ENCODE measurements around the gene TMEM47. TPM values are rescaled to one million over a fixed set of nuclear protein-coding genes. Genes with fewer than 3 reads are reported as not detected.

The TMEM47 gene
- polyA plus RNA-seq (ENCODE audit: insufficient read length): 31.7 TPM
- long read RNA-seq, donor 1, full-length matches to known transcripts: 14 of 14 reads
- long read RNA-seq, donor 1, partial matches to known transcripts: 0 of 14 reads
- long read RNA-seq, donor 1, other reads (novel, unspliced or antisense): 0 of 14 reads
- long read RNA-seq, donor 2, full-length matches to known transcripts: 9 of 9 reads
- long read RNA-seq, donor 2, partial matches to known transcripts: 0 of 9 reads
- long read RNA-seq, donor 2, other reads (novel, unspliced or antisense): 0 of 9 reads
- long read RNA-seq, donor 3, full-length matches to known transcripts: 5 of 5 reads
- long read RNA-seq, donor 3, partial matches to known transcripts: 0 of 5 reads
- long read RNA-seq, donor 3, other reads (novel, unspliced or antisense): 0 of 5 reads
- long read RNA-seq, donor 4: 0 reads
- long read RNA-seq, donor 5, full-length matches to known transcripts: 15 of 15 reads
- long read RNA-seq, donor 5, partial matches to known transcripts: 0 of 15 reads
- long read RNA-seq, donor 5, other reads (novel, unspliced or antisense): 0 of 15 reads
- long read RNA-seq, donor 6, full-length matches to known transcripts: 6 of 6 reads
- long read RNA-seq, donor 6, partial matches to known transcripts: 0 of 6 reads
- long read RNA-seq, donor 6, other reads (novel, unspliced or antisense): 0 of 6 reads
- long read RNA-seq, donor 7, full-length matches to known transcripts: 14 of 14 reads
- long read RNA-seq, donor 7, partial matches to known transcripts: 0 of 14 reads
- long read RNA-seq, donor 7, other reads (novel, unspliced or antisense): 0 of 14 reads
- long read RNA-seq, donor 8, full-length matches to known transcripts: 2 of 2 reads
- long read RNA-seq, donor 8, partial matches to known transcripts: 0 of 2 reads
- long read RNA-seq, donor 8, other reads (novel, unspliced or antisense): 0 of 2 reads

DNA sequence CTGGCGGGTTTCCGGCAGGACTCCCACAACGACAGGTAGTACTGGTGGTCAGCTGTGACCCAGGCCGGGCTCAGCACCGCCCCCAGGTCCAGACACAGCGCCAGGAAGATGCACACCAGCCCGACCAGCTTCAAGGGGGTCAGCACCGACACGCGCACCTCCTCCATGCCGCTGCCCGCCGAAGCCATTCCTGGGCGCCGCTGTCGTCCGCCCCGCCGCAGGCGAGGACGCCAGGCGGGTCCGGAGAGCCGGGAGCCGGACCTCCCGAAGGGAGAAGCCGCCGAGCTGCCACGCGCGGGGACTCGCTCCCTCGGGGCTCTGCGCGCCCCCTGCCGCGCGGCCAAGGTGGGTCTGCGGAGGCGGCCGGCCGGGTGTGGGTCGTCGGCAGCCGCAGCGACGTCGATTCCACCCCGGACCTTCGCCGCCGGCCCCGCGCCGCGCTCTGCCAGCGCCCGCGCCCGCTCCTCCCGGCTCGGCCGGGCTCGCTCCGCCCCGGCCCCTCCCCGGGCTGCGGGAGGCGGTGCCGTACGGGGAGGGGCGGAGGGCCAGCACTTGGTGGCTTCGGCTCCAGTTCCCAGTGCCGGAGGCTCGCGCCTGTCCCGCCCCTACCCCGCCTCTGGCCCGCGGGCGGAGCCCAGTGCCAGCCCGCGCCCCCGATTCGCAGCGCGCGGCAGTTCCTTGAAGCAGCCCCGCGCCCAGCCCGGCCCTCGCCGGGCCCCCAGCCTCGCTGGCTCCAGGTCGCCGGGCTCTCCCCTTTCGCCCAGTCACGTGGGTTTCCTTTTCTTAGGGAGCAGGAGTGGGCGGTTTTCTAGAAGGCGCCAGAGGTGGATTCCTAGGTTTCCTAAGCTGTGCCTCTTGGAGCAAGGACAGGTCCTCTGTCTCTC lies at the start of gene TMEM47:
TMEM47 (minus strand) TSS at position 444 of the 884 bp plus-strand sequence; CDS start at position 188, 256 bp downstream.
- DNase-seq: peak; percentile 60

DNA sequence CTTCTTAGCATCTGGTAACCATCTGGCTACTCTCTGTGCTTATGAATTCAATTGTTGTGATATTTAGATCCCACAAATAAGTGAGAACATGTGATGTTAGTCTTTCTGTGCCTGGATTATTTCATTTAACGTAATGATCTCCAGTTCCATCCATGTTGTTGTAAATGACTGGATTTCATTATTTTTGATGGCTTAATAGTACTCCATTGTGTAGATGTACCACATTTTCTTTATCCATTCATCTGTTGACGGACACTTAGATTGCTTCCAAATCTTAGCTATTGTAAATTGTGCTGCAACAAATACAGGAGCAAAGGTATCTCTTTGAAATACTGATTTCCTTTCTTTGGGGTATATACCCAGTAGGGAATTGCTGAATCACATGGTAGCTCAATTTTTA lies 30.0 kb upstream of the TMEM47 start:
- DNase-seq: no peak

DNA sequence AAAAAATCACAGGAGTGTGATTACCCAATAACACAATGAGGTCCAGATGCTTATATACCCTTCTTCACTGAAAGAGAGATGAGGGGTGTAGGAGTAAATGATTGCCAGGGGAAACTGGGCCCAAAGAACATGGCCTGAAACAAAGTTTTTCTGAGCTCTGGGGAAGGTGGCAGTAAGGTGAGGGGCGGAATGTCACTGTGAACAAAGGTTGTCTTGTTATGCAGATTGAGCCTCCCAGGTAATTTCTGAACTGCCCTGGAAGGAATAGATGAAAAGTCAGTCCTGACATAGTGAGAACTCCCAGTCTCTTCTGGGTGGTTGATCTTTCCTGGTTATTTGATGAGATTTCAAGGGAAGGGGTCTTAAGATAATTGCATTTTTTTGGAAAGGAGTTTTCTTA lies 2.5 kb upstream of the TMEM47 start:
- no peak for DNase-seq

DNA sequence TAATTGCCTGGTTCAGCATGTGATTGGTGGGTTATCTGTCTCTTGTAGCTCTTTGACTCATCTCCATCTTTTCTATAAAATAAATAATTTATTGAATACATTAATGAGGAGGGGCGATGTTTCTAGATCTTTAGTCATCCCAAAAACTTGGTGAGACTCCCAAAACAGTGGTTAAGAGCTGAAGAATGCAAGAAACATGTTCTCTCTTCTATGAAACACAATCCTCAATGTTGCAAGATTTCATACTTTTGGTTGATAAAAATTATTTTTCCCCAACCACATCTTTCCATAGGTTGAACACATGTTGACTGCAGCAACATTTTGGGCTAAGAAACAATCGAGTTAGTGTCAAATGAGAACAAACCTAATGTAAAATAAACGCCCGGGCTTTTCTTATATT lies 1.2 kb upstream of the TMEM47 start:
- no peak for DNase-seq

DNA sequence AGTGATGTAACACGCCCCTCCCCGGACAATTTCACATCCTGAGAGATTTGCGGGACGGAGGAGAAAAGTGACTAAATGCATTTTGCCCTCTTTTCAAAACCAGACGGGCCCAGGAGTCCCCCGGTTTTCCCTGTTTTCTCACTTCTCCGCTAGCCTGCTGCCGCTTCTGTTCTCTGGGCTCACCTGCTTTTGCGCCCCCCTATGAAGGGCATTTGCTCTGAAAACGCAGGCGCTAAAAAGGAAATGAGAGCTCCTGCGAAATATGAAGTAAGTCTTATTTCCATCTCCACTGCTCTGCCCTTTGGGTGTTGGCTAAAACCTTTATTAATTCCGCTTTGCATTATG lies 613 bp upstream of the TMEM47 start:
- no peak for DNase-seq

DNA sequence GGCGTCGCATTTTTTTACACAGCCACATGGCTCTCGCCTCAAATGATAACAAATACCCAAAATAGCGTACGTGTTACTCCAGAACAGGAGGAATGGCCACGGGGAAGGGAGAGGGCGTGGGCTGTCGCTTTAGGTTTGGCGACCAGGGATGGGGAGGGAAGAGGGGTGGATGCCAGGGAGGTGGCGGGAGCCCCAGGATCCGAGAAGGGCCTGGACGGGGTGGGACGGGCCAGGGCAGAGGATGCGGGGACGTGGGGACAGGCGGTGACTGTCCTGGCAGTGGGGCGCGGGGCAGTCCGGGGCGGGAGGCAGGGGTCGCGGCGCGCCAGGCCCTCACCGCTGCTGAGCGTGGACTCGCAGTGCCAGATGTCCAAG lies 631 bp downstream of the TMEM47 start:
- DNase-seq: no peak

DNA sequence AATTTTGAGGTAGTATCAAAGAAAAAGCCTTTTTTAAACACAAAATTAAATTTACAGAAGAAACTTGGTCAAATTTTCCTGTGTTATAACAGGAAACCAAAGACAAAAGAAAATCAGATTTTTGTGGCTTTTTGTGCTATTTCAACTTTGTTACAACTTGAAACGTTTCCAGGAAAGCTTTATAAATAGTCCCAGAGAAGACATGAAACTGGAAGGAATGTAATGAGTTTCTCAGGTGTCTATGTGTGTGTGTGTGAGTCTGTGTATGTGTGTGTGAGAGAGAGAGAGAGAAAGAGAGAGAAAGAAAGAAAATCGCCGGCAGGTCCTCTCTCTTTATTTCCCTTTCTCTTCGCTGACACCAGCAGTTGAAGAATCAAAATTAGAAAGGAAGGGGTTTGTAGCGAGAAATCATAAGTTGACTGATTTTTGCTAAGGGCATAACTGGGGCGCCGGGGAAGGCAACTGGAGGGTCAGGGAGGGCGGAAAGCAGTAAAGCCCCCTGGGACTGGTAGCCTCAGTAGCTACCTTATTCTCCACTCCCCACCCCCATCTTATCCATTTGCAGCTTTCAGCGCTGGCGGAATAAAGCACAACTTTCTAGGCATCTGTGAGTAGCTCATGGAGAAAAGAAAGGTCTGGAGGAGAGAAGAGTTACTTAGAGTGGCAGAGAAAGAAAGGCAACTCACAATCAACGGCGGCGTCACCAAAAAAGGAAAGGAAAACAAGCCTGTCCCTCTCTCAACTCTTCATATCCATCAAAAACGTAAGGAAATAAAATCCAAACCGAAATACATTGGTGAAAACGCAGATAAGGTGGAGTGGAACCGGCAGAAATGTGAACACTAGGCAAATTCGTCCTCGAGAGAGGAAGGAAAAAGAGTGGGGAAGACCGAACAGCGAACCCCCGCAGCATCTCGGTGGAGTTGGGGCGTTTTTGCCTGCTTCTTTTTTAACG lies 1.3 kb downstream of the TMEM47 start:
- DNase-seq: no peak

DNA sequence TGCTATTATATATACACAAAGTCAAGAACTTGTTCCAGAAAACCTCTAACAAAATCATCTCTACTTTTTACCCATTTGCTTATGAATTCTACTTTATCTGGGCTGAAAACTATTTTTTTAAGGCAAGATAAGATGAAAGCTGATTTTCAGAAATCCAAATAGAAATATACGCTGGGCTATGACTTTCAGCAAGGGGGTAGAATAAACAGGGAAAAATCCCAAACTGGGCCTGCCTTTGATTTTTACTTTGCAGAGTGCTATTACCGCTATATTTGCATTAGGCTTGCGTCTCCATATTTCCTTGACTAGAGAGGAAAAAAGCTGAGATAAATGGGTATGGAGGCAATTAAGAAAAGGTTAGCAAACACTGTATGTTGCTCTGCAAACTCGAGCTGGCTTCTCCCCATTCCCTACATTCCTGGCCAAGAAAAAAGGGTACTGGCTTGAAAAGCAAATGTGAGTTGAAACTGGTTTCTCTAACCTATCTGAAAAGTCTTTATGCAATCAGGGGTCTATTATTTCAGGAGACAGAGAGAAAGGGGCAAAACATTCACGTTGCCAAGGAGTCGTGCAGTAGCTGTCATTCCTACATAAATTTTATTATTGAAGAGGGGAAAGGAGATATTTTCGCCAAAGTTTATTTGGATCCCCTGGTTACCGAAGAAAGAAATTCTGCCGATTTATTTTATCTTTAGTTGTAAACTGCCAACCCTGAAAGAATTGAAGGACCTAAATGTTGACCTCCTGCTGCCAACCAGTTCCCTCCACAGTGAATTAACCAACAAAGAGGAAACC lies 2.2 kb downstream of the TMEM47 start:
- DNase-seq: no peak

DNA sequence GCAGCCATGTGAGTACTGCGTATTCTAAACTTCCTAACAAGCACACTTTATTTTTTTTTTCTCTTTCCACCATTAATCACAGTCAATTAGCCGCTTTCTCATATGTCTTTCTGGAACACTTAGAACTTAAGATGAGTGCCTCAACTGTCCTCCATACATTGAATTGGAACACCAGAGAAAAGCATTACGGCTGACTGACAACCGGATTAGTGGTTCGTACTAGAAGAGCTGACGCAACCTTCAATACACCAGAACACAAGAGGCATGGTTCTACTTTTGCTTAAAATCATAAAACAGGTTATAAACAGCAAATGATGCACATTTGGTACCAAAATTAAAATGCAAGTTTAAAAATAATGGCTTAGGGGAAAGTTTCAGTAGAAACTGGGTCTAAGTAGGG lies 3.3 kb downstream of the TMEM47 start:
- DNase-seq: no peak

DNA sequence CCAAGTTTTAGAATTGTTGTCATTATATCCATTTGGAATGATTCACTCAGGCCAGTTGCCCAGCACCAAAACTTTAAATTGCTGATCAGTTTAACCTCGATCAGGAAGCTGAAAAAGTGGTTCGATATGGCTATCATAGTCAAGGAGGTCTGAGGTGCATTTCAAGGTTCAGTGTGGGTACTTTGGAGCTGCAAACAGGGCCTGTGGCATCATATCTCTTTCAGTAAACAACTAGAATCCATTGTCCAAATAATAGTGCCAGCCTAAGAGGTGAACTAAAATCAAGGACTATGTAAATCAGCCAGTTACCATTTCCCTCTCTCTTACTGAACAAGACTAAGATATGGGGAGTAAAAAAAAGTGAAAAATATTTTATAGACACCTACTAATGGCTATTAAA lies 14.2 kb downstream of the TMEM47 start:
- DNase-seq: no peak

DNA sequence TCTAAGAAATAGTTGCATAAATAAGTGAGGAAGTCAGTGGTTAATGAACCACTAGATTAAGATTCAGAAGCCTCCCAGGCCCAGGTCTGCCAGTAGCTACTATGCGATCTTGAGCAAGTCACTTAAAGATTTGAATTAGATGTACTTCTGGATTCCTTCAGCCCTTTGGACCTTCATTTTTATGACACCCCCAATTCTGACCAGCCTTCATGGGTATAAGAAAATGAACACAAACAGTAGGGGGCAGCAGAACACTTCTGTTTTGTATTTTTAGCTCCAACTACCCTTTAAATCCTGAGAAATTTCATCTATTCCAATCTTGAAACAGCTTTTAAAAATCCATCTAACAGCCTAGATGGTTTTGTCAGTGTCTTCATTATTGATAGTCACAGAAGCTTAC lies 19.0 kb downstream of the TMEM47 start:
- DNase-seq: no peak

DNA sequence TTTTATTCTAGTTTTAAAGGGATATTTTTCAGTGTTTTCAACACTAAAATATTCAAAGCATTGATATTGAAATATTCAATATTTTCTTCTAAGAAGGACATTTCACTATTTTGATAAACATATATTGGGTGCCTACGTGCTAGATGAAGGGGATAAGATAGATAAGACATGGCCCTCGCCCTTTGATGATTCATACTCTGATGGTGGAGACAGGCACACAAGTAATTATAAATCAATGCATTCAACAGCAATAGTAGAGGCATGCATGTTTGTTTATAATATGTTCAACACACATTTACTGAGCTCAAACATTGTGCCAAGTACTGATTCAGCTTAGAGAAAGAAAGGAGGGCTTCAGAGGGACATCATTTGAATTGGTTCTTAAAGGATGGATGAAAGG lies 22.7 kb downstream of the TMEM47 start:
- DNase-seq: no peak

DNA sequence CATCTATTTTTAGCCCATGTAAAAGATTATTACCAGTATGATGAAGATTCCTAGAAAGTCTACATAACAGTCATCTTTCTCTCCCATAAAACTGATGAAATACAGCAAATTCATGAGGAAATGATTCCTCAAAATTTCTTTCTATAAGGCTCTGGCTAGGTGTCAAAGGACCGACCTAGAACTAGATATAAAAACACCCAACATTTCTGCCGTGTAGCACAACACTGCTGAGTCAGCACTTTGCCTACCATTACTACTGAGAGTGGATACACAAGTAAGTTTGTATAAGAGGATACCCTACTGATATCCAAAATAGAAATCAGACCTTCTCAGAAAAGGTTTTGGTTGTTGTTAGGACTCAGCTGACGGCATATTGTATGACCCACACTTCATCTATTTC lies 24.7 kb downstream of the TMEM47 start:
- DNase-seq: no peak

DNA sequence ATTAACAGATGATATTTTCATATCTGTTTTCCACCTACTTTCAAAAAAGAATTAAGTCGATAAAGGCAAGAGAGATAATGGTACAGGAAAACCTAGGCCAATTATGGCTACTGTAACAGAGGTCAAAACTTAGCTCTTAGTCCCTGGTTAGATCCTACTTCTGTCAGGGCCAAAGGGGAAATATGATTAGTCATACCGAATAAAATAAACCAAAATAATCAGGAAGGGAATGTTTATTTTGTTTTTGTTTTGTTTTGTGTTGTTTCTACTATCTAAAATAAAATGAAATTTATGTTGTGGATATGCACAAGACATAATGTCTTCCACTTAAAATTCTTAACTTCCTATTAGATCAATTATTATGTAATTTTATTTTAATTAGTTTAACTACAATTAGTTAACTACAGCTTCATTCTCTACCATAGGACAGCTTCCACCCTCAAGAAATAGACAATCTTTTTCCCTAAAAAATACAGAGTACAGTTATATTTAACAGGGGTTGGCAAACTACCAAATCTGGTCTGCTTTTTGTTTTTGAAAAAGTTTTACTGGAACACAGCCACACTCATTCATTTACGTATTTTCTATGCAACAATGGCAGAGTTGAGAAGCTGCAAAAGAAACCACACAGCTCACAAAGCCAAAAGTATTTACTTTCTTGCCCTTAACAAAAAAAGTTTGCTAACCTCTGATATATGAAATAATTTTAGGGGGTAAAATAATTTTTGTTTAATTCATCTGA lies 25.4 kb downstream of the TMEM47 start:
- DNase-seq: no peak

DNA sequence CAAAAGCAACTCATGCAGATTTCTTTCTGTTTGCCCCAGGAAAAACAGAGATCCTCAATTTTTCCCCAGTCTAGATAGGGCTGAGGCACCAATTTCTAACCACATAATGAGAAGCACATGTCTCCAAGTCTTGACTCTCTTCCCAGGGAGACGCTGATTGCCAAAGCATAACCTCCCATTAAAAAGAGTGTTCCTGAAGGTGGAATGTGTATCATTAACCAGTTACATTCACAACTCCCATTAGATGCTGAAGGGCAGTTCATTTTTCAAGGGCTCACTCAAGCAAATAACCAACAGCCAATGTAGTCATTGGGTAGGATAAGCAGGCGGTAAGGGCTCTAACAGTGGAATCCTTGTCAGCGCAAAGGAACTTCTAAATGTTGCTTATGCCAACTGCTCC lies 27.5 kb downstream of the TMEM47 start:
- DNase-seq: no peak

DNA sequence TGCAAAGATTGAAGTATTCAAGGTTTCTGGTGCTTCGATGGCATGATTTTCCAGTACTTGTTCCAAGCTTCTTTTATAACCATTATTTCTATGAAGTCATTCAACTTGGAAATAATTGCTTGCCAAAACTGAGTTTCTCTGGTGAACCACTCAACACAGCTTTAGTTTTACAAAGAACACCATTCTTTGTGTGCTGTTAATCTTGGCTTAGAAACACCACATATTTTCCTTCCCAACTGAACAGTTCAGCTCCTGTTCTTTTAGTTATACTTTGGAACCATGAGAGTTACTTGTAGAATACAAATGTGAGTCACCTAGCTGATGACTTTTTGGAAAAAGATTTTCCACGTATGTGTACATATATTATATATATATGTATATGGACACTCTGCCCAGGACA lies 32.7 kb downstream of the TMEM47 start:
- DNase-seq: no peak

DNA sequence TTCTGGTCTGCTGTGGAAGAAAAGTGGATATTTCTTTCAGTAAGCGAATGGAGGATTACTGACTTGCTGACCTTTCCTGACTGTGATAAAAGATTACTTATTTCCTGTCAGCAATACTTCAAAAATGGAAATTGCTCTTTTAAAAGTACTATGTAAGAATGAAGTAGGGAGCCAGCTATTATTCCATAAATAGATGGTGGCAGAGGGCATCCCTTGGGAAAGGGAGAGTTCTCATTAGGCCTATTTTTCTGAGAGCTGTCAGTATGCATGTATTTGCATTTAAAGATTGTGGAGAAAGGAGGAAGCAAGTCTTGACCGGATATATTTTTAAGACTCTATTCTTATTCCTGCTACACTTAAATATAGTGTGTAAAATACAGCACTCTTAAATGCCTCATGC lies 37.2 kb downstream of the TMEM47 start:
- no peak for DNase-seq

DNA sequence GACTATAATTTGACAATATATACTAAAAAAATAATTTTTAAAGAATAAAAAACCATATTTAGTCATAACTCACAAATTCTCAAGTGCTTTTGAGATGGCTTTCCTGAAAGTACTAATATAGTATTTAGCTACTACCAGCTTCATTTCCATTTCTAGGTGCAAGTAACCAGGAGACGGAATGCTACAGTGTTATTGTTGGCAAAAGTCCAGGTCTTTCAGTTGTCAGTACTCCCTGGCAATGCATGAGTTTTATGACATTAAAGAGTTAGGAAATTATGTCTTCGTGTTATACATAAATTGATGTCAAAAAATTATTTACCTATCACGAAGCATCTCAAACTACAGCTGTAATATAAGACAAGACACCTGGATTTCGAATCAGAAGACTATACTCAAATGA lies 45.0 kb downstream of the TMEM47 start:
- DNase-seq: no peak

DNA sequence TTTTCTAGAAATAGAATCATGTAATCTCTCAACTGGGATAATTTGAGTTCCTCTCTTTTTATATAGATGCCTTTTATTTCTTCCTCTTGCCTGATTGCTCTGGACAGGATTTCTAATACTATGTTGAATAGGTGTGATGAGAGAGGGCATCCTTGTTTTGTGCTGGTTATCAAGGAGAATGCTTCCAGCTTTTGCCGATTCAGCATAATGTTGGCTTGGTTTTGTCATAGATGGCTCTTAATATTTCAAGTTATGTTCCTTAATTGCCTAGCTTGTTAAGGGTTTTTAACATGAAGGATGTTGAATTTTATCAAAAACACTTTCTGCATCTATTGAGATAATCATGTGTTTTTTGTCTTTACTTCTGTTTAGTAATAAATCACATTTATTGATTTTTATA lies 58.7 kb downstream of the TMEM47 start:
- DNase-seq: no peak

DNA sequence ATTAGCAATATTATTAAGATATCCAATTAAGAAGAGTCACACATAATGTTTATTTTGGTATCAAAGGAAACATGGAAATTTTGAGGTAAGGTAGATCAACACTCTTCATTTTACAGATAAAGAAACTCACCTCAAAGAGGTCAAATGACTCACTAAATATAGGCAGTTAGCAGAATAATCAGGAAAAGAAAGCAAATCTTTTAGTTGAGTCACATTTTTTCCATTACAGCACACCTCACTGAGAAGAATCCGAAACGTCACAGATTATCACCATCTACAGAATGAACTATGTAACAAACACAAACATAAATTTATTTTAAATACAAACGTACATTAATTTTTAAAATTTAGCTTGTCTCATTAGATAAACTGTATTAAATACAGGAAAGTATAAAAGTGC lies 70.1 kb downstream of the TMEM47 start:
- no peak for DNase-seq
